Stimulated activated CD4-positive, alpha-beta T cell treated with anti-CD3 and anti-CD28 coated beads, Interleukin-1b, Interleukin-23, amount 100 ng/mL, for 48 hours (primary cell): Measurements from ENCODE around the gene PLXNA3.

Experiments
- DNase-seq: peaks from one replicate; pipeline ENCODE4 v3.0.0-alpha.2; 2020

PLXNA3 gene

GRCh38 chrX:154458116-154458953 is at the start of gene PLXNA3:
Gene PLXNA3 (plus strand): TSS chrX:154458281. CDS start chrX:154460184, 1,903 bp downstream.
- peak; percentile 44 for DNase-seq

GRCh38 chrX:154408659-154409221 is 49.3 kb upstream of the PLXNA3 start:
- no peak for DNase-seq

- no peak for DNase-seq
Observed at GRCh38 chrX:154409222-154409871, 48.7 kb upstream of the PLXNA3 start, which contains the start of gene DNASE1L1. Gene DNASE1L1 (minus strand): TSS chrX:154409254. CDS start chrX:154405568, 3,686 bp downstream.

GRCh38 chrX:154411981-154412340 is 46.1 kb upstream of the PLXNA3 start:
- DNase-seq: peak; percentile 60

GRCh38 chrX:154412468-154412867 is 45.6 kb upstream of the PLXNA3 start:
- peak; percentile 32 for DNase-seq

GRCh38 chrX:154413142-154413541 is 44.9 kb upstream of the PLXNA3 start:
- DNase-seq: no peak

- DNase-seq: no peak
Observed at GRCh38 chrX:154417157-154417556, 40.9 kb upstream of the PLXNA3 start.

- no peak for DNase-seq
Observed at GRCh38 chrX:154419189-154419588, 38.9 kb upstream of the PLXNA3 start.

GRCh38 chrX:154419688-154420401 is 38.2 kb upstream of the PLXNA3 start:
- DNase-seq: no peak

- DNase-seq: no peak
Observed at GRCh38 chrX:154420402-154420756, 37.7 kb upstream of the PLXNA3 start.

- no peak for DNase-seq
Observed at GRCh38 chrX:154426916-154427770, 30.9 kb upstream of the PLXNA3 start.

- DNase-seq: peak; percentile 91
Observed at GRCh38 chrX:154428176-154429171, 29.6 kb upstream of the PLXNA3 start, which contains the start of gene ATP6AP1. Gene ATP6AP1 (plus strand): TSS chrX:154428677. CDS start chrX:154428693, 16 bp downstream.

GRCh38 chrX:154429711-154430110 is 28.4 kb upstream of the PLXNA3 start:
- no peak for DNase-seq

- DNase-seq: no peak
Observed at GRCh38 chrX:154430479-154430878, 27.6 kb upstream of the PLXNA3 start.

GRCh38 chrX:154430916-154431315 is 27.2 kb upstream of the PLXNA3 start:
- DNase-seq: no peak

- DNase-seq: no peak
Observed at GRCh38 chrX:154431341-154431740, 26.7 kb upstream of the PLXNA3 start.

- DNase-seq: no peak
Observed at GRCh38 chrX:154432210-154432609, 25.9 kb upstream of the PLXNA3 start.

- no peak for DNase-seq
Observed at GRCh38 chrX:154433605-154434004, 24.5 kb upstream of the PLXNA3 start.

GRCh38 chrX:154434394-154435168 is 23.5 kb upstream of the PLXNA3 start:
- no peak for DNase-seq

- no peak for DNase-seq
Observed at GRCh38 chrX:154435171-154435733, 22.8 kb upstream of the PLXNA3 start.
